ENCODE results near the gene LIMD2. TPM values are rescaled to one million over a fixed set of nuclear protein-coding genes. Genes with fewer than 3 reads are reported as not detected.

LIMD2 gene
- total RNA-seq, 2 donors from 2014 or later: 6.6 to 9.6 TPM

DNA sequence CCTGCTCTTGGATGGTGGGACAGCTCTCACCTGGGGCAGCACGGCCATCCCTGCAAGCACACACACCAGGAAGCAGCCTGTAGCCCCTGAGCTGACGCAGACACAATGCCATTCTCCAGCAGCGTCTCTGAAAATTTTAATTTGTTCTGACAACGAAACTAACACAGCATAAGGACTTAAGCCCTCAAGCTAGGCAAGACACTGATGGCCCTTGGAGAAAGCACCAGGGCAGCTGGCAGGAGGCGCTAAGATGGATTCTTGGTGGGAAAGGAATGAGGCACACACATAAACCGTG is 2.7 kb upstream of the LIMD2 start:
- intact Hi-C loops (cut with DNase I): no loop called here
- DNase-seq (no peak), ATAC-seq (no peak)

DNA sequence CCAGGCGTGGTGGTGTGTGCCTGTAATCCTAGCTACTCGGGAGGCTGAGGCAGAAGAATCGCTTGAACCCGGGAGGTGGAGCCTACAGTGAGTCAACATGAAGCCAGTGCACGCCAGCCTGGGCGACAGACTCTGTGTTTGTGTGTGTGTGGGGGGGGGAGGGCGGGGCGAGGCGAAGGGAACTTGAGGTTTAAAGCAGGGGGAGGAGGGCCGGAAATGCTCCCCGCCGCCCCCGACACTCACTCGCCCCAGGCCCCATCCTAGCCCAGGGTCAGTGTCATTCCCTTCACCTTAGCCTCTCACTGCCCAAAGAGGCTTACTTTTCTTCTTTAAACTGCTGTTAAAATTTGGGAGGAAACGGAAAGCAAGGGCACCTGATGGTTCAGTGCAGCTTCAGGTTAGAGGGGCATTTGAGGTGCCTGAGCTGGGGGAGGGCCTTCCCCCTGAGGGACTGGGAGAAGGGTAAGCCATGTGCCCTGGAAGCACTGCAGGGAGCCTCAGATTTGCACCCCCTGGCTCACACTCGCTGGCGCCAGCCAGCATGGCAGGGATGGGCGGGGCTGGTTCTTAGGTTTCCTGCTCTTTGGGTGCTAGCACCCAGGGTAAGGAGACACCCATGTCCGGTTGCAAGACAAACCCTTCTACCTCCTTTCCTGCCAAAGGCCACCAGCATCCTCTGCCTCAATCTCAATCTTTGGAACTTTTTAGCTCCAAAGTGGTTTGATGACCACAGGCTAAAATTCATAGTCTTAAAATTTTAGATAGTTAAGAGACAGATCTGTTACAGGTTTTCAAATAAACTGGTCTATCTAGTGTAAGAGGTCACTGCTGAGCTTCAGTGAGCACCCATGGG is 2.2 kb upstream of the LIMD2 start:
- DNase-seq (peak; percentile 54), ATAC-seq (peak in 1 of 2 donors; percentile 2)
- intact Hi-C loops (cut with DNase I): no loop called here

DNA sequence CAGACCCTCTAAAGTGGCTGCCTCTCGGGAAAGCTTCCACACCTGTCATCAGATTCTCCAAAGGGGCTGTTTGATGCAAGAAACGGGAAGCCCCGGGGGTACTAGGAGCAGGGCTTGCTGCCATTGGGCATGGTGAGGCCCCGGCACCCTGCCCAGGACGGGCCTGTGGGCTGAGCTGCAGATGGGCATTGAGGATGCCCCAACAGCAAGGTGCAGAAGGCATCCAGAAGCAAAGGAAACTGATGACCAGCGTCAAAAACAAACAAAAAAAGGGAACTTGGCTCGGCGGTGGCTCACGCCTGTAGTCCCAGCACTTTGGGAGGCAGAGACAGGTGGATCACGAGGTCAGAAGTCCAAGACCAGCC is 1.5 kb upstream of the LIMD2 start:
- ATAC-seq (no peak), DNase-seq (no peak)
- intact Hi-C loops (cut with DNase I): no loop called here

DNA sequence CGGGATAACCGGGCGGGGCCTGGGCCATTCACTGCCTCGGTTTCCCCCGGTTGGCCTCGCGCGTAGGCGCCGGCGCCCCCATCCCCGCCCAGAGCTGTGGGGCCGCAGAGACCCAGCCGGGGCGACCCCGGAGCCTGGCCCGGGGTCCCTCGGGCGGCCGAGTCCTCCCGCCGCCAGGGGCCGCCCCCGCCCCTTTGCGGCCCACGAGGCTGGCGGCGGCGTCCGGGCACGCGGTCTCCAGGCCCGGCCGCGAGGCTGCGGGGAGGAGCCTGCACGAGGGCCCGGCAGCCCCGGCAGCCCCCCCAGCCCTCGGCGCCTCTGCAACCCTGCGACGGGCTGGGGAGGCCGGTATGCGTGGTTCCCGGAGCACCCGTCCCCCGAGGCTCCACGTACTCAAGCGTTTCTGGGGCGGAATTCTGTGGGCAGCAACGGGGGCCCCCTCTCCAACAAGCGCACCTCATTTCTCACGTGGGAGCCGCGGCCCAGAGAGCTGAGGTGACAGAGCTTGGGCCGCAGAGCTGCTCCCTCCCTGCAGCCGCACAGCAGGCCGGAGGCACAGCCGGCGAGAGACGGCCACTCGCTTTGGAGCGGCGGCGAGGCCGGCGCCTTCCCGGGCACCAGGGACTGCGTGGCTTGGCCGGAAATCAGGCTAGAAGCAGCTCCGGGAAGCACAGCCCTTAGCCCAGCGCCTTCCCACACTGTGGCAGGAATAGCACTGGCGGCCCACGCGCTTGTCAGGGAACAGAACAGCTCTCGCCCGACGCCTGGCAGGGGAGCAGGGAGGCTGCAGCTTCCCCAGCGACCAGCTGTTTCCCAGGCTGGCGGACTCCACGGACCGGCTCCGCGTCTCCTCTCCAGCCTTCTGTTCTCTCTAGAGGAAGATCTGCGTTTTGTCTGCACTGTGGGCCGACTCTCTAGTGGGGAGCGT is 867 bp upstream of the LIMD2 start:
- intact Hi-C loops (cut with DNase I): no loop called here
- DNase-seq (peak; percentile 87), ATAC-seq (peak; percentile 53 to 62)

DNA sequence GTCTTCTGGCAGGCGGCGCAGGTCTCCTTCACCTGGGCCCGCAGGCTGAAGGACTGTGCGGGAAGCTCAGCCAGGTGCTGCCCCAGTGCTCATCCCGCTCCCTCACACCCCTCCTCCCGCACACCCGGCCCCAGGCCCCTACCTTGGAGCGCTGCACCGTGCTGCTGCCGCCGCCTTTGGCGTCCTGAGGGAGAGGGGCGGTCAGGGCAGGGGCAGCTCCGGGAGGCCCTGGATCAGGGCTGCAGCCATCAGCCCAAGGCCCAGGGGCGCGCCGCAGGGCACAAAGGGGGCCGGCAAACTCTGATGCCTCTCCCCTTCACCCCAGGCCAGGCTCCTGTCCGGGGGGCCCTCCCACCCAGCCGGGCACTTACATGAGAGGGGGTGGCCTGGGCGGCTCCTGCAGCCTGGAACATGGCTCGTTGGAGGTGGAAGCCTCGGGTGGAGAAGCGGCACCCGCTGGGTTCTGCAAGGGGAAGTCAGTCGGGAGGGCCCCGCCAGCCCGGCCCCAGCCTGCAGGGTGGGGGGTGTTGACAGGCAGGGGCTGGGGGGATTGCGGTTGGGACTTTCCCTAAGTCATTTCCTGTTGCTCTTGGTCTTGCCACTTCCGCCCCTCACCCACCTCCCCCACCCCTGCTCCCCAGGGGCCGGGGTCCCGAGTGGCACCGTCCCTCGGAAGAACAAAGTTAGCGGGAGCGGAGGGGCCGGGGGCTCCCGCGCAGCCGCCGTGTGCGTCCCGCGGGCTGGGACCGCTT is 863 bp downstream of the LIMD2 start:
- ATAC-seq: peak; percentile 10 to 24
- intact Hi-C loops (cut with DNase I): no loop called here
- peak; percentile 73 for DNase-seq

DNA sequence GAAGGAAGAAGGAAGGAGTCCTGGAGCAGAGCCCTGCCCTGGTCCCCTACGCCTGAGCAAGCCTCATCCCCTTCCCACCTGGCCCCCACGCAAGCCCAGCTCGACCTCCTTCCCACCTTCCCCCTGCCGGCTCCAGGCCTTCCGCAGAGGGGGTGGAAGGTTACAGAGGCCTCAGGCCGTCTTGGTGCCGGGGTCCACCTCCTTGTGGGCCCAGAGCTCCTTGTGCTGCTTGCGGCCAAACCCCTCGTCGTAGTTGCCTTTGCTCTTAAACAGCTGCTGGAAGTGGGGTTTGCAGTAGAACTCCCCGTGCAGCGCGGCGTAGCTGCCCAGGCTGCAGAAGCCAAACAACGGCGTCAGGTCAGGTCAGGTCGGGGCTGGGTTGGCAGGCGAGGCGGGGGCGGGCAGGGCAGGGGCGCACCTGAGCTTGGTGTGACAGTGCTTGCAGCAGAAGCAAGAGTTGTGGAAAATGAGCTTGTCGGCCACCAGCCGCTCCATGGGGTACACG is 1.5 kb downstream of the LIMD2 start:
- ATAC-seq (peak in 1 of 2 donors; percentile 0), DNase-seq (peak; percentile 32)
- intact Hi-C loops (cut with DNase I): no loop called here

GRCh38 chr17:63697341-63698286 is 2.3 kb downstream of the LIMD2 start:
- intact Hi-C loops (cut with DNase I): no loop called here

GRCh38 chr17:63696381-63696961 is 3.5 kb downstream of the LIMD2 start:
- ATAC-seq: no peak
- DNase-seq: peak; percentile 31
- intact Hi-C loops (cut with DNase I): no loop called here

More at GRCh38 chr17:63697341-63698286, 2.3 kb downstream of the LIMD2 start:
- ATAC-seq (peak; percentile 2 to 5), DNase-seq (peak; percentile 60)

GRCh38 chr17:63695889-63696288 is 4.0 kb downstream of the LIMD2 start:
- ATAC-seq (no peak), DNase-seq (no peak)
- intact Hi-C loops (cut with DNase I): no loop called here

- intact Hi-C loops (cut with DNase I): no loop called here
- ATAC-seq (no peak), DNase-seq (no peak)
Measured at GRCh38 chr17:63694950-63695773, 4.8 kb downstream of the LIMD2 start.

DNA sequence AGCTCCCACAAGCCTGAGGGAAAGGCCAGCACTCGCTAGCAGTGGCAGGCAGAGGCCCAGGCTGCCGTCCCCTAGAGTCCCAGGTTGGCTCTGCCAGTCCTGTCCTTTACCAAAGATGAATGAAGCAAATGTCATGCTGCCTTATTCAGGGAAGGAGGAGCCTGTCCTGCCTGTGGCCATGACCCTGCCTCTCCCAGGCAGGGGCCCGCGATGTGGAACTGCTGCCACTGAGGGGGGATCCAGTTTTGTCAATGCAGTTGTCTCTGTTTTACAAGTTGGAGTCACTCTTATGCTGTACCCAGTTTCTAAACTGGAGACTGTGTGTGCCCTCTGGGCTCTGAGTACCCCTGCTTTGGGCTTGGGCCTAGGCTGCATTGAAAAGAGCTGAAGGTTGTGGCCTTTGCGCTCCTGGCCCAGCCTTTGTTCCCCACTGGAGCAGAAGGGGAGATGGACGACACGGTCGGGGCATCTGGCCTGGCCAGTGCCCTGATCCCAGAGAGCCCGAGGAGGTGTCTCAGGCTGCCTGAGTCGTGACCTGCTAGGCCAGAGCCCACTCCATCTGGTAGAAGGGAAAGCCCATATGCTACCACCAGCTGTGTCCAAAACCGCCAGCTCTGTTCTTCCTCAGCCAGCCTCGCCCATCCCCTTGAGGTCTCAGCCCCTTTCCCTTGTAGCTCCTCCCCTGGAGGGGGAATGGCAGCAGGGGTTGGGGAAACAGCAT is 5.5 kb downstream of the LIMD2 start:
- intact Hi-C loops (cut with DNase I): no loop called here
- ATAC-seq (no peak), DNase-seq (no peak)

DNA sequence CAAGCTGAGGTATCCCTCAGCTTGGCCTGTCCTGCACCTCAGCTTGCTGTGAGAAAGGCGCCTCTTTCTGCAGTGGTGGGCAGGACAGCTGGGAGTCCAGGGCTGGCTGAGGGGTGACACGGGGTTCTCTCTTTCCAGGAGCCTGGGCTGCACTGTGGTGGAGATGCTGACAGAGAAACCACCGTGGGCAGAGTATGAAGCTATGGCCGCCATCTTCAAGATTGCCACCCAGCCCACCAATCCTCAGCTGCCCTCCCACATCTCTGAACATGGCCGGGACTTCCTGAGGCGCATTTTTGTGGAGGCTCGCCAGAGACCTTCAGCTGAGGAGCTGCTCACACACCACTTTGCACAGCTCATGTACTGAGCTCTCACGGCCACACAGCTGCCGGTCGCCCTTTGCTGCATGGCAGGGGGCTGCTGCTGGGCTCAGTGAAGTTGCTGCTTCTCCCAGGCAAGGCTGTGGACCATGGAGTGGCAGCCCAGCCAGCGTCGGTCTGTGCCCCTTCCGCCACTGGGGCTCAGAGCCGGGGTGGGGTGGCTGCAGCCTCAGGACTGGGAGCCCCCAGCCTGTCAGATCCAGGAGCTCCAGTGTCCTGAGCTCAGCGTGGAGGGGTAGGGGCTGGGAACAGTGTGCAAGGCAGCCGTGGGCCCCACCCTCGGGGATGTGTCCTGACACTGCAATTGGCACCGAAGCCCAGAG is 6.4 kb downstream of the LIMD2 start:
- intact Hi-C loops (cut with DNase I): no loop called here
- DNase-seq: no peak
- no peak for ATAC-seq

DNA sequence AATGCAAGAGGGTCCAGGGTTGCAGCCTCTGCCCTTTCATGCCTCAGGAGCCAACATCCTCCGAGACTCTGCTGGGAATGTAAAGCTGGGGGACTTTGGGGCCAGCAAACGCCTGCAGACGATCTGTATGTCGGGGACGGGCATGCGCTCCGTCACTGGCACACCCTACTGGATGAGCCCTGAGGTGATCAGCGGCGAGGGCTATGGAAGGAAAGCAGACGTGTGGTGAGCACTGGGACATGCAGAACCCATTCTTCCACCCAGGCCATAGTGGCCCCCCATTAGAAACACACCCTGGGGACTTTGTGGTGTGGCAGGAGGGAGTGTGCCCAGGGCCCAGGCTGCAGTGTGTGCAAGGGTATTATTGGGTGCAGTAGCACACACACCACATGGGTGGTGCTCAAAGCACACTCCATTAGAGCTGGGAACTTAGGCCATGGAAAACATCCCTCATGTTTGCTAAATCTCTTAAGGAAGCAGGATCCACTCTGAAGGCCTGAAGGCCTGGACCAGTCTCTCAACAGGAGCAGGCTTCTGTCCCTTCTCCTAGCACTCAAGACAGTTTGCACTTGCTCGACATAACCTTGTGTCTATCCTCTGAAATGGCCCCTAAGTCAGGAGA is 7.6 kb downstream of the LIMD2 start:
- DNase-seq: no peak
- intact Hi-C loops (cut with DNase I): no loop called here
- ATAC-seq: no peak

DNA sequence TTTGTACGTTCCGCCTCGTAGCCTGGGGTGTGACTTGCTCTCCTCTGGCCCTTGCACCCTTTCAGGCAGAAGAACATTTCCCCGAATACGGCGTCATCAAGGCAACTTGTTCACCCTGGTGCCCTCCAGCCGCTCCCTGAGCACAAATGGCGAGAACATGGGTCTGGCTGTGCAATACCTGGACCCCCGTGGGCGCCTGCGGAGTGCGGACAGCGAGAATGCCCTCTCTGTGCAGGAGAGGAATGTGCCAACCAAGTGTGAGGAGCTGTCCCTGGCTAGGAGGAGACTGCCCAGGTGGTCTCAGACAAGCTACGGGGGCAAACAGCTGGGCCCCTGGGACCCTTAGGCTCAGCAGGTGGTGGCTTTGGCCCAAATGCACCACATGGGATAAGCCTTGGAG is 10.4 kb downstream of the LIMD2 start:
- DNase-seq: no peak
- ATAC-seq: no peak
- intact Hi-C loops (cut with DNase I): no loop called here

- intact Hi-C loops (cut with DNase I): no loop called here
Measured at GRCh38 chr17:63688396-63689020, 11.4 kb downstream of the LIMD2 start.

More at GRCh38 chr17:63688396-63689020, 11.4 kb downstream of the LIMD2 start:
- DNase-seq: no peak
- ATAC-seq: no peak
